Epithelial cell of proximal tubule (primary cell): Measurements from ENCODE around the gene MYCBPAP. TPM values are rescaled to one million over a fixed set of nuclear protein-coding genes. Genes with fewer than 3 reads are reported as not detected.

Source experiments
- DNase-seq: peaks from one replicate; pipeline ENCODE4 v3.0.0-alpha.2; 2011; ENCODE audit warnings: low read depth
- H3K4me3 ChIP-seq: 2 replicates; pipeline ENCODE4 v1.5.1; 2011; ENCODE audit warnings: low read depth, mild to moderate bottlenecking, low read length
- CTCF ChIP-seq: conservative IDR thresholded peaks from 2 replicates; pipeline ENCODE4 v1.5.1; 2012; ENCODE audit warnings: low read depth, mild to moderate bottlenecking, low read length
- total RNA-seq: library from RNA; depleted of rRNA; stranded (reverse); fragments of >200 nt; gene quantifications from 2 replicates; pipeline ENCODE4 v1.2.3, GENCODE V29; 2015

The MYCBPAP gene
- total RNA-seq, 1 donor from 2014 or later, result 0.58 TPM

- H3K4me3 ChIP-seq, result no peak overlapping the region
- DNase-seq, result no peak
- no peak for TF ChIP-seq CTCF
Observed at GRCh38 chr17:50548831-50549230, 40.6 kb downstream of the MYCBPAP start.

GRCh38 chr17:50549256-50549941 lies 41.2 kb downstream of the MYCBPAP start:
- no peak overlapping the region for H3K4me3 ChIP-seq
- TF ChIP-seq CTCF, result no peak
- no peak for DNase-seq

- H3K4me3 ChIP-seq, result no peak overlapping the region
- TF ChIP-seq CTCF, result no peak
- no peak for DNase-seq
Observed at GRCh38 chr17:50549969-50550368, 41.7 kb downstream of the MYCBPAP start.

- H3K4me3 ChIP-seq, result no peak overlapping the region
- DNase-seq, result peak; percentile 29
Observed at GRCh38 chr17:50550661-50551432, 42.6 kb downstream of the MYCBPAP start.

GRCh38 chr17:50551433-50551815 lies 43.2 kb downstream of the MYCBPAP start:
- DNase-seq, result no peak
- TF ChIP-seq CTCF, result no peak
- no peak overlapping the region for H3K4me3 ChIP-seq

More at GRCh38 chr17:50550661-50551432, 42.6 kb downstream of the MYCBPAP start:
- TF ChIP-seq CTCF, result peak; percentile 88

- H3K4me3 ChIP-seq, result no peak overlapping the region
- DNase-seq, result no peak
- no peak for TF ChIP-seq CTCF
Observed at GRCh38 chr17:50551884-50552283, 43.6 kb downstream of the MYCBPAP start.
